HG03571 (cell line): ENCODE measurements around the gene MYH10.
"Not testable (repeated sequence)": the region's sequence is repeated elsewhere in the genome, so short reads cannot be mapped to it uniquely, and the experiment has no call there.

Experiments used
- ATAC-seq: cut with Tn5 transposase; IDR thresholded peaks from one replicate; pipeline ENCODE4 v1.9.1; 2021; ENCODE audit not compliant: unreplicated experiment

Gene MYH10

DNA sequence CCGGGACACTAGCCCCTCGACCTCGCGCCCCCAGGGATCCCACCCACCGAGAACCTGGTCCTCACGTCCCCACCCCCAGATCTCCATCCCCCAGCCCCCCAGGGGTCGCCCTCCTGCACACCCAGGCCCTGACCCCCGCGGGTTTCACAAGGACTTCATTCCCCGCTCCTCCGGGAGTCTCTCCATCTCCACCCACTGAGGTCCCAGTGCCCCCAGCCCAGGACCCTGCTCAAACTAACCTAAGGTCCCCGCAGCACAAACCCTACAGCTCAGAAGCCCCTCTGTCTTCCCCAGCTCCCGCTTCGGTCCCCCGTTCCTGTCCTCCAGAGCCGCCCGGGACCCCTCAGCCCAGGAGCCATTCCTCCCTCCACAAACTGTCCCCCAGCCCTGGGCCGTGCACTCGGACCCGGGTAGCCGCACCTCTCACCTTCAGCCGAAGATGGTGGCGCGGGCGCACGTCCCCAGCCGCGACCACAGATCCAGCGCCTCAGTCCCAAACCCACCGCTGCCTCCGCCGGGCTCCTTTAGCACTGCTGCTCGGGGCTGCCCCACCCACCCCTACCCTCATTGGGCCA, at the start of gene MYH10:
Gene MYH10, minus strand, starts transcription at position 499 of the 575 bp plus-strand sequence. CDS start 7,479 bp downstream, outside the sequence.
- no peak for ATAC-seq

DNA sequence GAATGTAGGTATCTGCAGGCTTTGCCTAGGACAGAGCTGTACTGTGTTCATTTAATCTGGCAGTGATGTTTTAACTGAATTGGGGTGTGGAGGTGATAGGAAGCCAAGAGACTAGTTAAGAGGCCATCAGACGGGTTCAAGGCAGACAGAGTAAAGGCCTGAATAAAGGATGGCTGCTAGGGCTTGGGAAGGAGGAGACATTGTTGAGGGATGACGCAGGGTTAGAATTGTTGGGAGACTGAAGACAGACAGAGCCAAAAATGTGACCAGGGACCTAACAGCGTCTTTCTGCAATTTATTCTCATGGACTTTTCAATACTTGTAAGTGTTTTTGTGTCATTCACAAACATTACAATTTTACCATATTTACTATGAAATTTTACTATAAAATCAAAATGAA, 48.6 kb upstream of the MYH10 start:
- ATAC-seq, result no peak

DNA sequence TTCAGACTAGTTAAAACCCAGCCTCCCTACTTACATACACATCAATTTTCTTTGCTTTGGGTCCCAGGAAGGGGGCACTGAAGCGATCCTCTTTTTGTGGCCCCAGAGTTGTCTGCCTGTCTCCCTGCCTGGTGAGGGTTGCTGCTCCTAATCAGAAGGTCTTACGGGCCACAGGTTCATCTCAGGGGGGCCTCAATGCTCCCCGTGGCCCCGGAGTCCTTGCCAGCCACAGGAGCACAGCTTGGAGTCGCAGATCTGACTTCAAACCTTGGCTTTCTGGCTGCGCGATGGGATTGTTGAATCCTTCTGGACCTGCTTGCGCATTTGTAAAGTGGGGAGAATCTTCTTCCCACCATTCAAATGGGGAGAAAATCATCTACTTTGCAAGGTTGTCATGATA, 44.8 kb upstream of the MYH10 start:
- ATAC-seq, result no peak

- no peak for ATAC-seq
These were observed 44.1 kb upstream of the MYH10 start for GRCh38 chr17:8674344-8675305.

- no peak for ATAC-seq
These were observed 43.1 kb upstream of the MYH10 start for GRCh38 chr17:8673612-8674011.

GRCh38 chr17:8672326-8672725, 41.8 kb upstream of the MYH10 start:
- ATAC-seq, result no peak

DNA sequence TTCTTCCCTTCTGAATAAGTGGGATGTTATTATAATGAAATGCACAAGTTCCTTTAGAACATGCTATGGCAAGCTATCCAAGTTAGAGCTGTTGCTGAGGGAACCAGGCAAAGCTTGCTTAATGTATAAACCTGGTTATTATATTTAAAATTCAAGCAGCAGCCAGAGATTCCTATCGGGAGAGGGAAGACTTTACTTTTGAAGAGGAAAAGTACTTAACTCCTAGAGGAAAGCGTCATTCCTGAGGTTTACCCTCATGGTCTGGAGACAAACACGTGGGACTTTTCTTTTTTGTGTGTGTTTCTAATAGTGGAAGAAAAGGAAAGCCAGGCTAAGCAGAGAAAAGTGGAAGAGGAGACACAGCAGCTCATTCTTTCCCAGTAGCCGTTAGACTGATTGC, 39.9 kb upstream of the MYH10 start:
- no peak for ATAC-seq

DNA sequence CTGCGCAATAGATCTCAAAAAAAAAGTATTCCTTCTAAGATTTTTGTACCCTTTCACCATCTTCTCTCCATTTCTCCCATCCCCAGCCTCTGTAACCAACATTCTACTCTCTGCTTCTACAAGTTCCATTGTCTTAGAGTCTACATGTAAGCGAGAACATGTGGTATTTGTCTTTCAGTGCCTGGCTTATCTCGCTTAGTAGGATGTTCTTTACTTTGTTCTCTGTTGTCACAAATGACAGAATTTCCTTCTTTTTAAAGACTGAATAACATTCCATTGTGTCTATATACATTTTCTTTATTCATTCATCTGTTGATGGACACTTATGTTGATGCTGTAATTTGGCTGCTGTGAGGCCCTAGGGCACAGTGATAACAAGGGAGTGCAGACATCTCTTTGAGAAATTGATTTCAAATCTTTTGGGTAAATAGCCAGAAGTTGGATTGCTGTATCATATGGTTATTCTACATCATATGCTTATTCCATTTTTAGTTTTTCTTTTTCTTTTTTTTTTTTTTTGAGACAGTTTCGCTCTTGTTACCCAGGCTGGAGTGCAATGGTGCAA, 37.7 kb upstream of the MYH10 start:
- no peak for ATAC-seq

GRCh38 chr17:8667421-8667820, 36.9 kb upstream of the MYH10 start:
- ATAC-seq, result no peak

DNA sequence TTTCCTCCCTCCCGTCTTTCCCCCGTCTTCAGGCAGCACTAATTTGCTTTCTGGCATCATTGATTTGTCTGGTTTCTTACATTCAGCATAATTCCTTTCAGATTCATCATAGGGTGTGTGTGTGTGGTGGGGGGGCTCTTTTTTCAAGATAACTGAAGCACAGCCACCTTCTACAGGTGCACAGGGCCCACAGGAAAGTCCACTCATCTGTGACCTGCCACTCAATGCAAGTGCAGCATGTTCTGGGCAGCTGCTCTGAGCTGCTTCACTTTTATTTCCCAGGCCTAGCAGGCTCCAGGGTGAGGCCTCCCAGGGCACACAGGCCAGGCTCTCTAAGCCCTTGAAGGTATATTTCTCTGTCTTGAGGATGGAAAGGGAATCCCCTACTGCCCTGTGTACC, 35.2 kb upstream of the MYH10 start:
- ATAC-seq, result no peak

GRCh38 chr17:8664456-8665126, 34.1 kb upstream of the MYH10 start:
- no peak for ATAC-seq

GRCh38 chr17:8662973-8663372, 32.4 kb upstream of the MYH10 start:
- no peak for ATAC-seq

DNA sequence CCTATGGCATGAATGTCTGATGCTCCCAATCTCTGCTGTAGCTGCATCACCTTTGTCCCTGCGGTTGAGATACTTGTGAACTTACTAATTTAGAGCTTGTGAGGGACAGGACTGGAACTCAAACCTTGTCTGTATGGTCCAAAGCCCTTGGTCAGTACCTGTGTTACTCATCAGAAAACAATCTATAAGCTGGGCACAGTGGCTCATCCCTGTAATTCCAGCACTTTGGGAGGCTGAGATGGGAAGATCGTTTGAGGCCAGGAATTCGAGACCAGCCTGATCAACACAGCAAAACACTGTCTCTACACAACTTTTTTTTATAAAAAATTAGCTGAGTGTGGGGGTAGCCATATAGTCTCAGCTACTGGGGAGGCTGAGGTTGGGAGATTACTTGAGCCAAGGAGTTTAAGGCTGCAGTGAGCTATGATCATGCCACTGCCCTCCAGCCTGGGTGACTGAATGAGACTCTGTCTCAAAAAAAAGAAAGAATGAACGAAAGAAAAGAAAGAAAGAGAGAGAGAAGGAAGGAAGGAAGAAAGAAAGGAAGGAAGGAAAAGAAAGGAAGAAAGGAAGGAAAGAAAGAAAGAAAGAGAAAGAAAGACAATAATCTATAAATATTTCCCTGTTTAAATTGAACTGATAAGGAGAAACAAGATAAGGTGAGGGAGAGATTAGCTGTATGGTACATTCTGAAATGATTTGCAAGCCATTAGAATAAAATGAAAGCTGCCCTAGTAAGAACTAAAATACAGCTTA, 31.7 kb upstream of the MYH10 start:
- ATAC-seq, result no peak

- not testable (repeated sequence) for ATAC-seq
These were observed 30.2 kb upstream of the MYH10 start for GRCh38 chr17:8660709-8661108.

DNA sequence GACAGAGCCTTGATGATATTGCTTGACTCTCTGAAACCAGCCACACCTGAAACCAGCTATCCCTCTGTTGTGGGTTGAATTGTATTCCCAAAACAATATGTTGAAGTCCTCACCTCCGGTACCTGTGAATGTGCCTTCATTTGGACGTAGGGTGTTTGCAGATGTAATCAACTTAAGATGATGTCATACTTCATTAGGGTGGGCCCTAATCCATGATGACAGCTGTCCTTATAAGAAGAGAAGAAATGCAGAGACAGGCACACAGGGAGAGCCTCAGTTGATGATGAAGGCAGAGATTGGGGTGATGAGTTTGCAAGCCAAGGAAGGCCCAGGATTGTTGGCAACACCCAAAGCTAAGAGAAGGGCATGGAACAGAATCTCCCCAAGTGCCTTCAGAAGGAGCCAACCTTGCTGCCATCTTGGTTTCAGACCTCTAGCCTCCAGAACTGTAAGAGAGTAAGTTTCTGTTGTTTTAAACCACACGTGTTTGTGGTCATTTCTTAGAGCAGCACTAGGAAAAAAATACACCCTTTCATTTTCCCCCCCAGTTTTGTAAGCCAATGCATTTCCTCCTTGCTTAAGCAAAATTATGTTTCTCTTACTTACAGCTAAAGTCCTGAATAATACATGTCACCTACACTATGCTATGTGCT, 29.4 kb upstream of the MYH10 start:
- no peak for ATAC-seq

- no peak for ATAC-seq
These were observed 28.3 kb upstream of the MYH10 start for GRCh38 chr17:8658810-8659209.

DNA sequence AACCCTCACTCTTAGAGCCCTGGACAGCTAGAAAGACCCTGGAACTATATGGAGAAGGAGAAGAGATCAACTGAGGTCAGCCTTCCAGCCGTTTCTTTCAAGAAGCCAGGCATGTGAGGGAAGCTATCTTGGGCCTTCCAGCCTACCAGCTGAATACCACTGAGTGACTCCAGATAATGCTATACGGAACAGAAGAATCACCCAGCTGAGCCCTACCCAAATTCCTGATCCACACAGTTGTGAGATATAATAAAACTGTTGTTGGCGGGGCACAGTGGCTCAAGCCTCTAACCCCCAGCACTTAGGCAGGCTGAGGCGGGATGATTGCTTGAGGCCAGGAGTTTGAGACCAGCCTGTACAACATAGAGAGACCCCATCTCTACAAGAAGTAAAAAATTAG, 26.2 kb upstream of the MYH10 start:
- ATAC-seq, result no peak

DNA sequence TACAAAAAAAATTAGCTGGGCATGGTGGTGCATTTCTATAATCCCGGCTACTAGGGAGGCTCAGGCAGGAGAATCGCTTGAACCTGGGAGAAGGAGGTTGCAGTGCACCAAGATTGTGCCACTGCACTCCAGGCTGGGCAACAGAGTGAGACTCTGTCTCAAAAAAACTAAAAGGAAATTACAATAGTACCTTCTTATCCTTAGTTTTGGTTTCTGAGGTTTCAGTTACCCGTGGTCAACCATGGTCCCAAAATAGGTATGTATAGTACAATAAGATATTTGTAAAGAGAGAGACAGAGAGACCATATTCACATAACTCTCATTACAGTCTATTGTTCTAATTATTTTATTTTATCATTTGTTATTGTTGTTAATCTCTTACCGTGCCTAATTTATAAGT, 24.3 kb upstream of the MYH10 start:
- ATAC-seq, result no peak

GRCh38 chr17:8651013-8651412, 20.5 kb upstream of the MYH10 start:
- ATAC-seq, result no peak

DNA sequence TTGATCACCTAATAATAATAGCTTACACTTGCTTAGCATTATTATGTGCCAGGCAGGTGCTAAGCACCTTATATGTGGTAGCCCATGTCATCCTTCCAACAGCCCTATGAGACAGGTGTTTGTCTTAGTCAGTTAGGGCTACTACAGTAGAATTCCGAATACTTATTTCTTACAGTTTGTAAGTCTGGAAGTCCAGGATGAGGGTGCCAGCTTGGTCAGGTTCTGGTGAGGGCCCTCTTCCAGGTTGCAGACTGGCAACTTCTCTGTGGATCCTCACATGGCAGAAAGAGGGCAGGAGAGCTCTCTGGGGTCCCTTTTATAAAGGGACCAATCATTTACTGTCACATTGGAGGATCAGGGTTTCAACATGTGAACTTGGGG, 19.6 kb upstream of the MYH10 start:
- ATAC-seq, result no peak
